ENCODE data around the gene SERPINE2. TPM values are rescaled to one million over a fixed set of nuclear protein-coding genes. Genes with fewer than 3 reads are reported as not detected.
"Not testable (repeated sequence)": the region's sequence is repeated elsewhere in the genome, so short reads cannot be mapped to it uniquely, and the experiment has no call there.

SERPINE2 gene
- total RNA-seq, 1 donor from 2014 or later: 69.1 TPM

- Mint-ChIP-seq H3K36me3 (ENCODE audit: unreplicated experiment) (peaks cover 9% of the 10 kb centered on the region), H3K4me1 (ENCODE audit: unreplicated experiment) (peaks cover 47% of the 10 kb centered on the region), H3K27me3 (ENCODE audit: unreplicated experiment) (no peaks in the 10 kb centered on the region), H3K27ac (ENCODE audit: unreplicated experiment) (peak overlapping the region; percentile 72), H3K9me3 (ENCODE audit: unreplicated experiment) (no peaks in the 10 kb centered on the region), H3K4me3 (ENCODE audit: unreplicated experiment) (peak overlapping the region; percentile 65)
- TF ChIP-seq, protein P1, sequence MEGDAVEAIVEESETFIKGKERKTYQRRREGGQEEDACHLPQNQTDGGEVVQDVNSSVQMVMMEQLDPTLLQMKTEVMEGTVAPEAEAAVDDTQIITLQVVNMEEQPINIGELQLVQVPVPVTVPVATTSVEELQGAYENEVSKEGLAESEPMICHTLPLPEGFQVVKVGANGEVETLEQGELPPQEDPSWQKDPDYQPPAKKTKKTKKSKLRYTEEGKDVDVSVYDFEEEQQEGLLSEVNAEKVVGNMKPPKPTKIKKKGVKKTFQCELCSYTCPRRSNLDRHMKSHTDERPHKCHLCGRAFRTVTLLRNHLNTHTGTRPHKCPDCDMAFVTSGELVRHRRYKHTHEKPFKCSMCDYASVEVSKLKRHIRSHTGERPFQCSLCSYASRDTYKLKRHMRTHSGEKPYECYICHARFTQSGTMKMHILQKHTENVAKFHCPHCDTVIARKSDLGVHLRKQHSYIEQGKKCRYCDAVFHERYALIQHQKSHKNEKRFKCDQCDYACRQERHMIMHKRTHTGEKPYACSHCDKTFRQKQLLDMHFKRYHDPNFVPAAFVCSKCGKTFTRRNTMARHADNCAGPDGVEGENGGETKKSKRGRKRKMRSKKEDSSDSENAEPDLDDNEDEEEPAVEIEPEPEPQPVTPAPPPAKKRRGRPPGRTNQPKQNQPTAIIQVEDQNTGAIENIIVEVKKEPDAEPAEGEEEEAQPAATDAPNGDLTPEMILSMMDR (IDR thresholded peaks at IDR 0.05): no peak
- DNase-seq (ENCODE audit: extremely low spot score, unreplicated experiment): no peak
Measured at GRCh38 chr2:223941579-223942277, 97.4 kb downstream of the SERPINE2 start.

- H3K27ac Mint-ChIP-seq (ENCODE audit: unreplicated experiment); H3K9me3 Mint-ChIP-seq (ENCODE audit: unreplicated experiment); H3K4me3 Mint-ChIP-seq (ENCODE audit: unreplicated experiment); H3K36me3 Mint-ChIP-seq (ENCODE audit: unreplicated experiment); H3K27me3 Mint-ChIP-seq (ENCODE audit: unreplicated experiment); DNase-seq (ENCODE audit: extremely low spot score, unreplicated experiment): not testable (repeated sequence)
- H3K4me1 Mint-ChIP-seq (ENCODE audit: unreplicated experiment): peaks cover 63% of the 10 kb centered on the region
Measured at GRCh38 chr2:223939438-223939837, 99.6 kb downstream of the SERPINE2 start.

DNA sequence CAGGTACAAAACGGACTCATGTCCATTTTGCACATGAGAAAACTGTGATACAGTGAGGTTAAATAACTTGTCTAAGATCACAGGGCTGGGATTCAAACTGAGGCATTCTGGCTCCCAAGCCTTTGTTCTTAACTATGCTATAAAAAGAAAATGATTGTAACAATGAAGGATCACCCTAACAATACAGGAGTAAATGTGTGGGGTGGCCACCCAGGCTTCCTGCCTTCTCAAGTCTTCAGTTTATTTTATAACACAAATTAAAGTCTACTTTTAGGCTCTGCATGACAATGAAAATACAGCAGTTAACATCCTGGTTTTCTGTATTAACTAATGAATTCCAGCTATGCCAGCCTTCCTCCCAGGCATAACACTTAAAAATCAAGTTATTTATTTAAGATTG is 101.6 kb downstream of the SERPINE2 start:
- peaks cover 70% of the 10 kb centered on the region for H3K4me1 Mint-ChIP-seq (ENCODE audit: unreplicated experiment)

DNA sequence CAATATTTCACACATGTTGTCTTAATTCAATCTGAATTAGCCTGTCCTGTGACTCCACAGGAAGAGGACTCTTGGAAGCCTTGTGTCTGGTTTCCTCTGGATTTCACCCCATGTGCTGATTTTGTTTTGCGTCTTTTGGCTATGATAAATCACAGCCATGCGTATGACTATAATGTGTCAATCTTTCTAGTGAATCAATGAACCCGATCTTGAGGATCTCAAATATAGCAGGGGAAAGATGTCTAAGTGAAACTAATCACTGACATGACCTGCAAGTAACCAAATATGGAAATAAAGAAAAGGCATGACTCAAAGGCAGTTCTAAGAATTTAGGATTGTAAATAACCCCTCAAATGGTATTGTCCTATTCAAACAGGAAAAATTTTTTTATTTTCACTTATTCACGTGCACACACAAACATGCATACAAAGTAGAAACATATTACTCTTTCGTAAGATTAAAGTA is 102.2 kb downstream of the SERPINE2 start:
- TF ChIP-seq, protein P1 (IDR thresholded peaks at IDR 0.05): no peak
- no peak overlapping the region for H3K4me3 Mint-ChIP-seq (ENCODE audit: unreplicated experiment)
- DNase-seq (ENCODE audit: extremely low spot score, unreplicated experiment): no peak
- H3K27me3 Mint-ChIP-seq (ENCODE audit: unreplicated experiment): no peaks in the 10 kb centered on the region
- H3K9me3 Mint-ChIP-seq (ENCODE audit: unreplicated experiment): no peaks in the 10 kb centered on the region
- H3K36me3 Mint-ChIP-seq (ENCODE audit: unreplicated experiment): peaks cover 6% of the 10 kb centered on the region
- H3K27ac Mint-ChIP-seq (ENCODE audit: unreplicated experiment): peak overlapping the region; percentile 73
- peaks cover 69% of the 10 kb centered on the region for H3K4me1 Mint-ChIP-seq (ENCODE audit: unreplicated experiment)

More for the DNA sequence above, 101.6 kb downstream of the SERPINE2 start:
- TF ChIP-seq, protein P1 (IDR thresholded peaks at IDR 0.05): no peak
- Mint-ChIP-seq H3K9me3 (ENCODE audit: unreplicated experiment) (no peaks in the 10 kb centered on the region), H3K27ac (ENCODE audit: unreplicated experiment) (peak overlapping the region; percentile 41), H3K36me3 (ENCODE audit: unreplicated experiment) (peaks cover 6% of the 10 kb centered on the region), H3K4me3 (ENCODE audit: unreplicated experiment) (peak overlapping the region; percentile 6), H3K27me3 (ENCODE audit: unreplicated experiment) (no peaks in the 10 kb centered on the region)
- DNase-seq (ENCODE audit: extremely low spot score, unreplicated experiment): no peak

- no peaks in the 10 kb centered on the region for H3K9me3 Mint-ChIP-seq (ENCODE audit: unreplicated experiment)
- H3K36me3 Mint-ChIP-seq (ENCODE audit: unreplicated experiment): peaks cover 4% of the 10 kb centered on the region
- H3K27me3 Mint-ChIP-seq (ENCODE audit: unreplicated experiment): no peaks in the 10 kb centered on the region
- DNase-seq (ENCODE audit: extremely low spot score, unreplicated experiment): no peak
- TF ChIP-seq, protein P1 (IDR thresholded peaks at IDR 0.05): no peak
- H3K4me3 Mint-ChIP-seq (ENCODE audit: unreplicated experiment): no peak overlapping the region
- no peak overlapping the region for H3K27ac Mint-ChIP-seq (ENCODE audit: unreplicated experiment)
- peaks cover 65% of the 10 kb centered on the region for H3K4me1 Mint-ChIP-seq (ENCODE audit: unreplicated experiment)
Measured at GRCh38 chr2:223935459-223936125, 103.5 kb downstream of the SERPINE2 start.

Data from osteocyte (in vitro differentiated cells).